DMS79 treated with DMSO at 0.1 percent for 48 hours (cell line): Measurements from ENCODE around the gene PRKAG2.

Source experiments
- DNase-seq: peaks from one replicate; lab custom pipeline; 2025; lab: John Stamatoyannopoulos, UW

The PRKAG2 gene

DNA sequence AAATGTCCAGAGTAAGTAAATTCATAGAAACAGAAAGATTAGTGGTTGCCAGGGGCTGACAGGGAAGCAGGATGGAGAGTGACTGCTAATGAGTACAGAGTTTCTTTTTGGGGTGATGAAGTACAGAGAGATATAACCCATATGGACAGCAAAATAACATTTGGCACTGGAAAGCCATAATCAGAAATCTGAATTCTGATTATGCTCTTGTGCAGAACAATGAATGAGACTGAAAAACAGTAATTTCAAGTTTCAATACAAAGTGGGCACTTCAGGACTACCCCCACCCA is 361.7 kb downstream of the PRKAG2 start:
- DNase-seq: no peak

DNA sequence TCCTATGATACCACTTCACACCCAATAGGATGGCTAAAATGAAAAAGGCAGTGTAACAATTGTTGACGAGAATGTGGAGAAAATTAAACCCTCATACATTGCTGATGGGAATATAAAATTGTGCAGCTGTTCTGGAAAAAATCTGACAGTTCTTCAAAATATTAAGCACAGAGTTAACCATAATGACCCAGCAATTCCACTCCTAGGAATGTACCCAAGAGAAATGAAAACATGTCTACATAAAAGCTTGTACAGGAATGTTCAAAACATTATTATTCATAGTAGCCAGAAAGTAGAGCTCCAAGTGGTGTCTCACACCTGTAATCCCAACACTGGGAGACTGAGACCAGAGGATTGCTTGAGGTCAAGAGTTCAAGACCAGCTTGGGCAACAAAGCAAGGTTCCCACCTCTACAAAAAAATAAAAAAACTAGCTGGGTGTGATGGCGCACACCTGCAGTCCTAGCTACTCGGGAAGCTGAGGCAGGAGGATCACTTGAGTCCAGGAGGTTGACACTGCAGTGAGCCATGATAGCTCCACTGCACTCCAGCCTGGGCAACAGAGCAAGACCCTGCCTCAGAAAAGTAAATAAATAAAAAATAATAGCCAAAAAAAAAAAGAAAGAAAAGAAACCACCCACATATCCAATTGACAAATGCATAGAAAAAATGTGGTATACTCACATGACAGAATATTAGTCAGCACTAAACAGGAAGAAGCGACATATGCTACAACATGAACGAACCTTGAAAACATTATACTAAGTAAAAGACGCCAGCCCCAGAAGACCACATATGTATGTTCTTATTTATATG is 362.2 kb downstream of the PRKAG2 start:
- no peak for DNase-seq

DNA sequence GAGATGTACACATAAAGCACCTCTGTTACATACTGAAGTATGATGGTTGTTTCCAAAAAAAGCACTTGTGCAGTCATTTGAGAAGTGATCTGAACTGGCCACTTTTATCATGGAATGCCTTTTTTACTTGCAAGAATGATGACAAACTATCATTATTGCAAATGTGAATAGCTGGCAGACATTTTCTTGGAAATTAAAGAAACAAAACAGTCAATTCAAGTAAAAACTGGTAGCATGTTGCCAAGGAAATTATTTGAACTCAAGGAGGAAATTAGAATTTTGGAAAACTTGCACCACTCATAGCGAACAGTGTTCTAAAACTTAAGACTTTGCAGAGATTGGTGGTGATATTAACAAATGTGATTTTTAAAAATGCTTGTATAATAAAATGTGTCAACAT is 363.8 kb downstream of the PRKAG2 start:
- no peak for DNase-seq

DNA sequence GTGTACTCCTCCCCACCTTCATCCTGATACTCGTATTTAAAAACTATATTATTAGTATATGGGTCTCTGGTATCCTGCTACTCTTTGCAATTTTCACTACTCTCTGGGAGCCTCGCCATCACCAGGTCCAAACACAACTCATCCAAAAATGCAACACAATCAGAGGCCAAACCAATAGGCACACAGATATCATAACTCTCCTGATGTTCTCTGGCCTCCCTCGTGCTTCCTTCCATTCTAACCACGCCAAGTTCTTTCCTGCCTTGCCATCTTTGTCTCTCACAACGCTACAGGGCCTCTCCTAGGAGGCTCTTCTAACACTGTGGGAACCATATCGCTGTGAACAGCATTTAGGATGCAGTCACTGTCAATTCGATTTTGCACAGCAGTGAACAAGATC is 364.6 kb downstream of the PRKAG2 start:
- no peak for DNase-seq

DNA sequence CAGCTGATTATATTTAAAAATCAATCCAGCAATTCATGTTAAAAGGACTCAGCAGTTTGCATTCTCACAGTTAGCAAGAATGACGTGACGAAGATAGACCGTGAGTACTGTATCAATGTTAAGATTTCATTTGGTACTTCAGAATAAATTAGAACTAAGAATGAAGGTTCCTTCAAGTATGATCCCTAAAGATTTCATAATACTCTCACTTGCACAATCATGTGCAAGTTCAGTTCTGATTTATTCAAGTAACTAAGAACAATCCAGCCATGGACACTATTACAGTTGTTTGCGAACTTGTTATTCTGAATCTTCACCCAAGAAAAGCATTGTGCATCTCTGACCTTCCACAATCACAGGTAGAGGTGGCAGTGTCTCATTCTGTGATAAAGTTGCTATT is 365.0 kb downstream of the PRKAG2 start:
- DNase-seq: no peak

- DNase-seq: no peak
Observed at GRCh38 chr7:151511270-151511669, 365.6 kb downstream of the PRKAG2 start.

- DNase-seq: peak; percentile 45
Observed at GRCh38 chr7:151509670-151510333, 367.1 kb downstream of the PRKAG2 start.

DNA sequence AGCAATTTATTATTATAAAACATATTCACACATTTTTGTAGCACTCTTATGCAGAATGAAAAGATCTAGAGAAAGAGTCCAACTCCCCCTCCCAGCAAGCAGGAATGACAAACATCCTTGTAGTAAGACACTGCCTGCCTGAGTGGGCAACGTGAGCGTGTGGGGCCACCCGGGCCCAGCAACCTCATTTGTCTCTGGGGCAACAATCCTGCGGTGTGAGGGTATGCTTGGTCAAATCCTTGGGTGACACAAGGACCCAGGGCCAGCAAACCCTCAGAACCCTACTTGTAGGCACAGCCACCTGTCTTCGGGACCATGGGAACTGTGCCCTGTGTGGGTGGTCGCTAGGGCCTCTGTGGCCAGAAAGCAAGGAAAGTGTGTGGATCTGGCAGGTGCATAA is 367.9 kb downstream of the PRKAG2 start:
- no peak for DNase-seq

- no peak for DNase-seq
Observed at GRCh38 chr7:151507806-151508205, 369.1 kb downstream of the PRKAG2 start.

DNA sequence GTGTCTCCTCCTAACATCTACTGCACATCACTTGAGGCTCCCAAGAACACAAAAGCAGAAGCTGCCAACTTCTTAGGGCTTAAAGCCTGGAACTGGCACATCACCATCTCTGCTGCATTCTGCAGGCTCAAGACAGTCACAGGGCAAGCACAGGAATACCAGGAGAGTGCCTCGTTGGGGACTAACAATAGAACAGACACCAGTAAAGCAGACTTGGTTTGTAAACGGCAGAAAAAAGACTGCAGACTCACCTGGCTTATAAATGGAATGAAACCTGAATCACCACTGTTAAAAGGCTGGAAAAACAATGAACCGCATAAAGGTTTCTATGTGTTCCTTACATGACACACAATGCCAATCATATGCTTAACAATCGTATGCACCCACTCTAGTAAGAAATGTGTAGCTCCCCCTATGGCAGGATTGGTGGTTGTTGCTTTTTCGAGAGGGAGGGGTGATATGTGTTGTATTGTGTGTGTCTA is 370.0 kb downstream of the PRKAG2 start:
- no peak for DNase-seq
